Measurements from ENCODE around the gene EPS8L3.
"Not testable (repeated sequence)": the region's sequence is repeated elsewhere in the genome, so short reads cannot be mapped to it uniquely, and the experiment has no call there.

Gene EPS8L3

DNA sequence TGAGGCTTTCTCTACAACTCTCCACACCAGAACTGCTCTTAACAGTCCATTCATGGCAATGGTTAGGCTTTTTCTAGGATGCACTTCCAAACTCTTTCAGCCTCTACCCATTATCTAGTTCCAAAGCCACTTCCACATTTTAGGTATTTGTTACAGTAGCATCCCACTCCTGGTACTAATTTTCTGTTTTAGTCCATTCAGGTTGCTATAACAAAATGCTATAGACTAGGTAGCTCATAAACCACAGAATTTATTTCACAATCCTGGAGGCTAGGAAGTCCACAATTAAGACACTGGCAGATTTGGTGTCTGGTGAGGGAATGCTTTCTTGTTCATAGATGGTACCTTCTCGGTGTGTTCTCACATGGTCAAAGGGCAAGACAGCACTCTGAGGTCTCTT, 17.3 kb upstream of the EPS8L3 start:
- DNase-seq (ENCODE audit: low read depth in 2 of 3, low spot score in 1 of 3) = no peak

DNA sequence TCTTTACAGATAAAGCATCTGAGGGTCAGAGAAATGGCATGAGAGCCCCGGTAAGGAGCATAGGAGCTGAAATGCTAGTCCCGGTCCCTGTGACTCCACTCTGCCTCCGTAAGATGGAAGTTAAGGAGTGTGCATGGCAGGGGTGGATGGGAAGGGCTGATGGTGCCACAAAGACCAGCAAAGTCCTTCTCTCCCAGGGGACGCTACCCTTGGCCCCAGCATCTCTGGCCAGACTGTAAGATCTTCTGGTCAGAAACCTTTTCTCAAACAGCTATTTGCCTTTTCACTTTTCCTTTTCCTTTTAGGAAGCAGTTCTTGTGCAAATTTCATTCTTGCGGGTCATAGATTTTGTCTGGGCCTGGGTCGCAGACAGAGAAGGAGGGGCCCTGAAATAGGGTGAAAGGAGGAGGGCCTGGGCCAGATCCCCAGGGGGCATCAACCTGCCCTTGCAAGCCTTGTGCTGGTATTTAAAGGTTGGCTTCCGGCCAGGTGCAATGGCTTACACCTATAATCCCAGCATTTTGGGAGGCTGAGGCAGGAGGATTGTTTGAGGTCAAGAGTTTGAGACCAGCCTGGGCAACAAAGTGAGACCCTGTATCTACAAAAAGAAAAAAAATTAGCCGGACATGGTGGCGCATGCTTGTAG, 14.4 kb upstream of the EPS8L3 start:
- no peak for DNase-seq (ENCODE audit: low read depth in 2 of 3, low spot score in 1 of 3)

DNA sequence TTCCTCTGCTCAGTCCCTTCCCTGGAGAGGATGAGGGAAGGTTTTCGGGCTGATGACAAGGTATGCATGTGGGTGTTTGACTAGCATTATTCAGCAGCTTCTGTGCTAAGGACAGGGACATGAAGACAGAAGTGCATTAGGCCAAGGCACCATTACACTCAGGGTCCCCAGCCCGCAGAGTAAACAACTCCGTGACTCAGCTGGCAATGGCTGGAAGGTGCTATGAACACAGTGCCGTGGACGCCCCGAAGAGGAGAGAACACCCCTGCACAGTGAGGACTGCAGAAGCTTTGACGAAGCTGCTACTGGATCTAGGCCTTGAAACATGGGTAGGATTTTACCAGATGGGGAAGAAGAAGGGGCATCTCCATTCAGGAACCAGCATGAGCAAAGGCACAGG, 13.7 kb upstream of the EPS8L3 start:
- no peak for DNase-seq (ENCODE audit: low read depth in 2 of 3, low spot score in 1 of 3)

DNA sequence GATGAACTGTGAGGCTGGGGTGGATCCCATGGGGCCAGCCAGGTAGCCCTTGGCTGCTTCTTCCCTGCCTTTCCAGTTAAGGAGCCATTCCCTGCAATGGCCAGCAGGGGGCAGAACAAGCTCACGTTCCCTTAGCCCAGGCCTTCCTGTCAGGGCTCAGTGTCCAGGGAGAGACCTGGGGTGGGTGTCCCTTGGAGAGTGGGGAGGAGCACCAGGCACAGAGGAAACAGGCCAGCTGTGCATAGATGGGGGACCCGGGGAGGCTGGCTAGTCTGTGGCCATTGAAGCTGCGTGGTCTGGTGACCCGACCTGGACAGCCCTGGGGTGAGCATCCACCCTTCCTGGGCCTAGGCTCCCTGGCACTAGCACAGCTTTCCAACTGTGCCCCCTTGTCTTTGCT, 13.2 kb upstream of the EPS8L3 start:
- DNase-seq (ENCODE audit: low read depth in 2 of 3, low spot score in 1 of 3) = peak; percentile 67 to 74 (median 71)

DNA sequence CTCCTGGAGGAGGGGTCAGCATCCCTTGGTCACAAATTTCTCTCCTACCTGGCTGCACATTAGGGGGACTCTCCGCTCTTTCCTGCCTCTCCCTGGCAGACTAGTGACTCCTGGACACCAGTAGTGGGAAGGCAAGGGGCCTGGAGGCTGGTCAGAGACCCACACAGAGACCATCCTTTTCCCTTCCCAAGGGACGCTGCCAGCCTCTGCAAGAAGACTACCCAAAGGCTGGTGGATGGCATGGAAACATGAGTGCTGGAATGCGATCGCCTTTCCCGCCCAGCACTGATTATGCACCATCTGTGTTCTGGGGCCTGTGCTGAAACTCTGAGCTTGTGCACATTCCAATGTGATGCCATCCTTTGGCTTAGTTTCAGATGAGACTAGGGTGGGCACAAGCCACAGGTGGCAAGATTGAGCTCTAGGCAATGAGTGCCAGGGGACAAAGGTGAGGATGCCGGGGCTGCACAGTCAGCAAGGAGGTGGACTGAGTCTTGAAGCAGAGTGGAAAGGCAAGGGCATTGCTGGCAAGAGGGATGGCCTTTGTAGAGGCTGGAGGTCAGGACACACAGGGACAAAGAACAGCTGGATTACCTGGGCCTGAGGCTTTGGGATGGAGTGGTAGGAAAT, 12.6 kb upstream of the EPS8L3 start:
- DNase-seq (ENCODE audit: low read depth in 2 of 3, low spot score in 1 of 3) = no peak

DNA sequence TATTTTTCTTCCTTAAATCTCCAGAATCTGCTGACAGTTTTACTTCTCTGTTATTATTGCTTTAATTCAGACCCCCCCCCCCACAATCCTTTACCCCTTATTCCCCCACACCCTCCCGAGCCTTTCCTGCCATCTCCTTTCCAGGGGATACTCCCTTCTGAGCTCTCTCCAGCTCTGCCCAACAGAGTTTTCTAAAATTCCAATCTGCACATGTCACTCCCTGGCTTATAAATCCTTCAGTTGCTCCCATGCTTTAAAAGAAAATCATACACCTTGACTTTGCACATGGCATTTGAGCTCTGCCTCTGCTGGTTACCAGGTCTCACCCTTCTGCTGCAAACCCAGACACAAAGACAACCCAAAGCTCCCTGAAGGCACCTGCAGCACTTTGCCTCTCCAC, 11.7 kb upstream of the EPS8L3 start:
- DNase-seq (ENCODE audit: low read depth in 2 of 3, low spot score in 1 of 3) = no peak

DNA sequence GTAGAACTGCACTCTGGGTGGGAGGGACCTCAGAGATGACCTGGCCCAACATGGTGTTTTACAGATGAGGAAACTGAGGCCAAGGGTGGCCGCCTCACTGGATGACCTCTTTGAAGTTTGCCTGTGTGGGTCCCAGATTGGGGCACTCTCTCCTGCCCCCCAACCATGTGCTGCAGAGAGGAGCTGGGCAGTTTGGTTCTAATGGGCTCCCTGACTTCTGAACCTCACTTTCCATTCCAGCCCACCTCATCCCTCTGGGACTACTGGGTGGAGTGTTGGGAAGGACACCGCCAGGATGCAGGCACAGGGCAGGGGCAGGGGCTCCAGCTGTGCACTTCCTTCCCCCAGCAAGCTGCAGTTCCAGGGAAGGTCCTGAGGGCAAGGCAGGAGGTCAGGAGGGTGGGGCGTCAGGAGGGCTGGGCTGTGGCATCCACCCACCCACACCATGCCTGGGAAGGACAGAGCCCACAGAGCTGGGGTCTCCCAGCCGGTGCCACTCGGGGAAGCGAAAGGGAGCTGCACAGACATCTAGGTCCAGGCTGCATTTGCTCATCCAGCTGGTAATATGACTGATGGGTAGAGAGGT, 10.3 kb upstream of the EPS8L3 start:
- no peak for DNase-seq (ENCODE audit: low read depth in 2 of 3, low spot score in 1 of 3)

DNA sequence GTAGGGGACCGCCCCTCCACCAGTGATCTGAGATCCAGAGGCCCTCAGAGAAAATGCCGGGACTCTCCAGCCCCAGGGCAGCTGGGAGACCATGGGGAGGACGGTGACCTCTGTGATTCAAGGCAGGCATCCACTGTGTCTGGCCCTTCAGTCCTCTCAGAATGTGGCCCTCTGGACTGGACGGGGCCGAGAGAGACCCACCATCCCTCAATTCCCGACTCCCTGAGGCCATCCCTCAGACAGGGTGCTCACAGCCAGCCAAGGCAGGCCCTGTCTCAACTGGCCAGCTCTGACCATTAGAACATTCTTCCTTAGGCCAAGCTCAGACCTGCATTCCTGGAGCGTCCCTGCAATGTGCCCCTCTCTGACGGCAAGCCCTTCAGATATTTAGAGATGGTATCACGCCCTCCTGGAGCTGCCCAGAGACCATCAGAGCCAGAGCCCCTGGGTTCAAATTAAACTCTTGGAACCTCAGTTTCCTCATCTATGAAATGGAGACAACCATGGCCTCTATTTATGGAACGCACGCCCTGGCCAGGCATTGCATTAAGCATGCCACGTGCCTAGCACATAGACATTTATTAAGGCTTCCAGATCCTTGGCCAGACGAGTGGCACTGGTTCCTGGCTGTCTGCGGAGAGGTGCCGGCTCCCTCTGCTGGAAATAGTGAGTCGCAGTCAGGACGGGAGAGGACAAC, 9.6 kb upstream of the EPS8L3 start:
- DNase-seq (ENCODE audit: low read depth in 2 of 3, low spot score in 1 of 3) = peak; percentile 46 to 66 (median 50)

DNA sequence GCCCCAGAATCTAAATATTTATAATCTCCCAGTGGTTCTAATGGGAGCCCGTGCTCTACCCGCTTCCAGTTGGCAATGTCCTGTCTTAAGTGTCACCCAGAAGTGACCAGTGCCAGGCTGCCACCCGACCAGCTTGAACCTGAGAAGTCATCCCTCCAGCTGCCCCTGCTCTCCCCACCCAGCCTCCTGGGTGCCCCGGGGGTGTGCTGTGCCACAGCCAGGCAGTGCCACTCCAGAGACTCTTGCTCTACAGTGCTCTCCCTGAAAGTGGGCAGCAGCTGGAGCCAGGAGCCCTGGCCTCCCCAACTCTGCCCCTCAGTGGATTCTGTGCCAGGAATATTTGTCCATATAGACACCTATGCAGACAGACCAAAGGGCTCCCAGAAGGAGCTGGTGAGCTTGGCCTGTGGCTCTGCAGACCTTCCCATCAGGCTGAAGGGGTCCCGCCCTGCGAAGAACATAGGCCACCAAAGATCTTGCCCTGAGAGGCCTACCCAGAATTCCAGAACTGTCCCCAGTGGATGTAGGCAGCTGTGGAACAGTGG, 9.0 kb upstream of the EPS8L3 start:
- no peak for DNase-seq (ENCODE audit: low read depth in 2 of 3, low spot score in 1 of 3)

DNA sequence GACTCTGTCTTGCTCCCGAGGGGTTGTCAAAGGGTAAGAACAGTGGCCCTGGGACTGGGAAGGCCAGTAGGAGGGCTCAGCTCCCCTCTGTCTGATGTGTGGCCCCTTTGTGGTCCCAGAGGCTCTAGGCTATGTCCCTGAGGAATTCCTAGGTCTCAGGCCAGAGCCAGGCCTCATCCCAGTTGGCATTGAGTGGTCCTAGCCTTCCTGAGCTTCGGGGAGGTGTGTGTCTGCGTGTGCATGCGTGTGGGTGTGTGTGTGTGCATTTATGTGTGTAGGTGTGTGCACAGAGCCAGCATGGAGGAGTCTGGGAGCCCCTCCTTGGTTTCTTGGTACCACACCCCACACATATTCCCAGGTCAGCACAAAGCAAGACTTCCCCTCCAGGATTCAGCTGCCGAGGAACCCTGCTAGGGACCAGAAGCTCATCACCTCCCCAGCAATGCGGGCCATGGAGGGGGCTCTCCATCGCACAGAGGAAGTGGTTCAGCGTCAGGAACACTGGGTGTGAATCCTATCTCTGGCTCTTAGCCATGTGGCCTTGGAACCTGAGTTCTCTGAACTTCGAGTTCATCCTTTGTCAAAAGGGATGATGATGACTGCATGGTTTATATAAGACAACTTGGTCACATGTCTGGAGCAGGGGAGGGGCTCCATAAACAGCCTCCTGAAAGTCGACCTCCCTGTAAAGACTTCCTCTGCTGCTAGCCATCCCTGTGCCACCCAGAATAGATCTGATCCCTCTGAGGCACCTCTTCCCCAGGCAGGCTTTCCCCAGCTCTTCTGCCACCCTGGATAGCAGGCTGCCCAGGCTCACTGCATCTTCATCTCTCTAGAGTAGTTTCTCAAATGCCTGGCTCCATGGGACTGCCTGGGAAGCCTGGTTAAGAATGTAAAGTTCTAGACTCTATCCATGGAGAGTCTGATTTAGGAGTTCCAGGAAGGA, 8.3 kb upstream of the EPS8L3 start:
- DNase-seq (ENCODE audit: low read depth in 2 of 3, low spot score in 1 of 3) = no peak

DNA sequence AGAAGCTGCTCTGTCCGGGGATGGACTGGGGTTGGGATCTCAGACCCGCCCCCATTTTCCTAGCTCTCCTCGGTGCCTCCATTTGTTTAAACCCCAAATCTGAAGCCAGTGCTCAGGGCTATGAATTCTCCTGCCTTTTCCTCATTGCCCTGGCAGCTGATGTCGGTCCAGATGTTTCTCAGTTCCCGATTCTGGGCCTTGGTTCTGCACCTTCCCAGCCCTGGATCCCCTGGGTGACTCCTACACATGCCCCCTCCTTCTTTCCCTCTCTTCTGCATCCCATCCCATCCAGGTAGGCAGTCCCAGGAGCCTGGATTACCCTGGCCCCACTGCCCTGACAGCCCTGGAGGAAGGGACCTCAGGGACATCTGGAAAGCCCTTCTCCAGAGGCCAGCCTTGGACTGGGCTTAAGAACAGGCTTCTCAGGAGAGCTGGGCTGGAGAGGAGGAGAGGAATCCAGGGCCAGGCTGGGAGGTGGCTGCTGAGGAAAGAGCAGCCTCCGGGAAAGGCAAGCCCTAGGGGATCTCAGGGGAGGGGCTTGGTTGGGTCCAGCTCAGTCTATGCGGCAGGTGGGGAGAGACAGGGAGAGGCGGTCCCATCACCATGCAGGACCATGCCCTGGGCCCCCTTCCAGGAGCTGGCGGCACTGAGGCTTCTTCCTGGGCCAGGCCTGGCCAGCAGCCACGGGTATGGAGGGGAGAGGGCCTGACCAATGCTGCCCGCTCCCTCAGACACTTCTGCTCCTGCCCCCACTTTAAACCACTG, 6.8 kb upstream of the EPS8L3 start:
- DNase-seq (ENCODE audit: low read depth in 2 of 3, low spot score in 1 of 3) = no peak

DNA sequence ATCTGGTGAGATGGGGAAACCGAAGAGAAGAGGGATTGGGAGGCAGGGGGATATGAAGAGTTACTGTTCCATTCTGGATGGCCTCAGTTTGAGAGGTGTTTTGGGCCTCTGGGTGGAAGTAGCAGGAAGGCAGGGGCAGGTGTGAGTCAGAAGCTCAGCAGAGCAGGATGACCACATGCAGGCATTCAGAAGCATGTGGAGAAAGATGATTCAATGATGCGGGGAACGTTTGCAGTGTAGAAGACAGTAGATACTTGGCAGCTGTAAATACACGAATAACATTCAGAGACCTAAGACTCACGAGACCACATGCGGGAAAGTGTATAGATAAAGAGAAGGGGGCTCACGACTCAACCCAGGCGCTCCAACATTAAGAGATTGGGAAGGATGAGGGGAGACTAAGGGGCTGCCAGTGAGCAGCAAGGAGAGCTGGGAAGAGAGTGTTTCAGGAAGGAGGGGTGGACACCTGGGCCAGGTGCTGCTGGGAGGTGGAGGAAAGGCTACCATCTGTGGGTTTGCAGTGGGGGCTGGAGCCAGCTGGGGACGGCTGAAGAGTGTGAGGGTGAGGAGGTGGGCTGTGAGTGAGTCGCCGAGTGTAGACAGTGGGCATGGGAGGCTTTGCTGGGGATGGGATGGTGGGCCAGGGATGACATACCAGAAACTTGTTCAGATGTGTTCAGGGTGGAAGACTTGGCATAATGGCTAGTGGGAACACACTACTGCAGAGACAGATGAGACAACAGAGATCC, 5.8 kb upstream of the EPS8L3 start:
- no peak for DNase-seq (ENCODE audit: low read depth in 2 of 3, low spot score in 1 of 3)

DNA sequence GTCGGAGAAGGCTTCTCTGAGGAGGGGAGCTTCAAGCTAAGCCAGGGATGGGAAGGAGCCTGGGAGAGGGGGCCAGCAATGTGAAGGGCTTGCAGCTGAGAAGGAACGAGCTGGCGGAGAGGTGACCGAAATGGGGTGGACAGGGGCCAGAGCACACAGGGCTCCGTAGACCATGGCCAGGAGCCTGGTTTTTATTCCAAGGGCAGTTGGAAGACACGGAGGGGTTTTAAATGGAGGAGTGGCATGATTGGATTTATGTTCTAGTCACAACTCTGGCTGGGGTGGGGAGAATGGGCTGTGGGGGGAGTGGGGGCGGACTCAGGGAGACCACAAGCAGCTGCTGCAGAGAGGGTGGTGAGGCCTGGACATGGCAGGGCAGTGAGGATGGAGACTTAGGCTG, 5.1 kb upstream of the EPS8L3 start:
- DNase-seq (ENCODE audit: low read depth in 2 of 3, low spot score in 1 of 3) = no peak

DNA sequence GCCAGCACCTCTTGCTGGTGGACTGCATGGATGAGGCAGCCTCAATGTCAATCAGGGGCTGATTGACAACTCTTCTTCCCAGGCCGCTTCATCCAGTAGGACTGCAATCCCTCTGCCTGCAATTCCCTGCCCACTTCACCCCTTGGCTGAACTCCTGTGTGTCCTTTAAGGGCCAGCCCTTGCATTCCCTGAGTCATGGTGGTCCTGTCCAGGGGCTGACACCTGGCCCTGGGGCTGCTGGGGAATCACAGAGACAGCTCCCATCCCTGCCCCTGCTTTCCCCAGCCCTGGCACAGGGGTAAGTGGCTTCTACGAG, 4.6 kb upstream of the EPS8L3 start:
- no peak for DNase-seq (ENCODE audit: low read depth in 2 of 3, low spot score in 1 of 3)

DNA sequence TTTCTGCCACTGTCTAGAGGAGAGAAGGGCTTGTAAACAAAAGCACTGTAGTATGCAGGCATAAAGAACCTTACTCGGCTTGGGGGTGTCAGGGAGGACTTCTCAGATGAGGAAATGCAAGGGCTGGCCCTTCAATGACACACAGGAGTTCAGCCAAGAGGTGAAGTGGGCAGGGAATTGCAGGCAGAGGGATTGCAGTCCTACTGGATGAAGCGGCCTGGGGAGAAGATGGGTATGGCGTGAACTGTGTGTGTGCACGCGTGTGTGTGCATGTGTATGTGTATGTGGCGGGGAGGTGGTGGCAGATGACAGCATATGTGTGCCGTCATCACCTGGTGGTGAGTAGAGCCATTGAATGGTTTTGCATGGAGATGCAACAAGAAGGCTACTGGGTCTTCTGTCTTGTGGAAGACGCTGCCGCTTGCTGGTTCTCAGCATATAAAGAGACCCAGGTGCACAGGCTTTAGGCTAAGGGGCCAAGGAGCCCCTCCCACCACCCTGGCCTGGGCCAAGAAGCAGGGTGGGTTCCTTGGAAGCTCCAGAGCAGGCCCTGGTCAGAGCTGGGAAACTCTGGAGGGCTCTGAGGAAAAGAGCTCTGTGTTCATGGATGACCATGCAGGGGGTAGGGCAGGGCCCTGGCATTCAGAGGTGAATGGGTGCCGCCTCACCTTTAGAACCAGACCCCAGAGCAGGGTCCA, 4.1 kb upstream of the EPS8L3 start:
- DNase-seq (ENCODE audit: low read depth in 2 of 3, low spot score in 1 of 3) = no peak

DNA sequence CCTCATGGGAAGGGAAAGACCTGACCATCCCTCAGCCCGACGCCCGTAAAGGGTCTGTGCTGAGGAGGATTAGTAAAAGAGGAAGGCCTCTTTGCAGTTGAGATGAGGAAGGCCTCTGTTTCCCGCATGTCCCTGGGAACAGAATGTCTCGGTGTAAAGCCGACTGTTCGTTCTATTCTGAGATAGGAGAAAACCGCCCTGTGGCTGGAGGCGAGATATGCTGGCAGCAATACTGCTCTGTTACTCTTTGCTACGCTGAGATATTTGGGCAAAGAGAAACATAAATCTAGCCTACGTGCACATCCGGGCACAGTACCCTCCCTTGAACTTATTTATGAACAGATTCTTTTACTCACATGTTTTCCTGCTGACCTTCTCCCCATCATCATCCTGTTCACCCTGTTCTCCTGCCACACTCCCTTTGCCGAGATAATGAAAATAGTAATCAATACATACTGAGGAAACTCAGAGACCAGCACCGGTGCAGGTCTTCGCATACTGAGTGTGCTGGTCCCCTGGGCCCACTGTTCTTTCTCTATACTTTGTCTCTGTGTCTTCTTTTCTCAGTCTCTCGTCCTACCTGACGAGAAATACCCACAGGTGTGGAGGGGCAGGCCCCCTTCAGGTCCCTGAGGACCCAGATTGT, 3.4 kb upstream of the EPS8L3 start:
- not testable (repeated sequence) for DNase-seq (ENCODE audit: low read depth in 2 of 3, low spot score in 1 of 3)

DNA sequence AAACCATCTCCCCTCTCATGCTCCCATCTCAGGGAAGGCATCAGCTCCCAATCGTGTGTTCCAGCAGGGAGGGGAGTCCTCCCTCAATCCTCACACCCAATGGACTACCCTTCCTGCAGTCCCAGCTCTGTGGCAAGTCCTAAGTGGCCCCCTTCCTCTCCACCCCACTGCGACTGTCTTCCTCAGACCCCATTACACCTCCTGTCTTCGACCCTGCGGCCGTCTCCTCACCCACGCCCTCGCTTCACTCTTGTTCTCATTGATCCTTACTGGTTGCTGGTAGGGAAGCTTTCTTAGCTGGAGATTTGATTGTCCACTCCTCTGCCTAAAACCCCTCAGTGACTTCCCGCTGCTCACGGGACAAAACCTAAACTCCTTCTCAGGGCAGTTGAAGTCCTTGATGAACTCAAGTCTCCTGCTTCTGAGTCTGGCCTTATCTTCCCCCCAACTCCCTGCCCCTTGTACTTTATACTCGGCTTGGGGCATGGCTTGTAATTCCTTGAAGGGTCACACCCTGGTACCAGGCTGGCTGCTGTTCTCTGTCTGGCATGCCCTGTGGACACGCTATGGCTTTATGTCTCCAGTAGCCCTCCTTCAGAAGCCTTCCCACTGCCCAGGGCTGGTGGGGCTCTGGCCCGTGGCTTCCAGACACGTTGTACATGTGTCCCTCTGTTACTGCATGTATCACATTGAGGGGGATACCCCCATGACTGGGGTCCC, 2.3 kb upstream of the EPS8L3 start:
- no peak for DNase-seq (ENCODE audit: low read depth in 2 of 3, low spot score in 1 of 3)

DNA sequence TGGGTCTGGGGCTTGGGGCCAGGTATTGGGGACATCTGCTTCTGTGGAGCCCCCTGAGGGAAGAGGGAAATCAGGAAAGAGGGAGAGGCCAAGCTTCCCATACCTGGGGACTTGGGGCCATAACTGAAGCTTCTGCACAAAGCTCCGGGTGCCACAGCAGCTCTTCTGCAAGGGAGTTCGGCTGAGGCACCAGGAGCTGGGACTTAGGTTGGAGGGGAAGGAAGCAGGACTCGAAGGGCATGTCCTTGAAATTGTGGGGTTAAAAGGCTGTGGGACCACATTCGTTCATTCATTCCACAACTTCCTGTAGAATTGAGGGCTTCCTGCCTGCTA, 1.7 kb upstream of the EPS8L3 start:
- no peak for DNase-seq (ENCODE audit: low read depth in 2 of 3, low spot score in 1 of 3)

Measured in stimulated activated CD4-positive, alpha-beta T cell treated with anti-CD3 and anti-CD28 coated beads, Interleukin-12 subunit alpha, Interleukin-12 subunit beta, amount 100 ng/mL, for 48 hours (primary cell).